A549 (cell line): ENCODE data around the gene MFAP3L.

Experiments
- CTCF ChIP-seq: fragments of >200 bp; sonication (Bioruptor Twin); formaldehyde crosslinking; IDR thresholded peaks from 3 replicates; pipeline ENCODE4 v1.5.1; 2016
- ESRRA ChIP-seq: fragments of 150-350 bp; IDR thresholded peaks from 2 replicates; pipeline ENCODE4 v1.6.1; 2014; ENCODE audit warnings: mild to moderate bottlenecking, low read length, borderline replicate concordance
- JUN ChIP-seq, 2 experiments: fragments of >200 bp; sonication (Bioruptor Twin); formaldehyde crosslinking; IDR thresholded peaks; 2 replicates in 1 of 2; 3 replicates in 1 of 2; pipeline ENCODE4 v1.6.1; 2016 to 2017
- PHF8 ChIP-seq: fragments of 200-600 bp; sonication (generic); IDR thresholded peaks from 2 replicates; pipeline ENCODE4 v1.6.1; 2016; ENCODE audit warnings: low read depth, mild to moderate bottlenecking, antibody characterized with exemption, moderate library complexity, borderline replicate concordance
- POLR2A ChIP-seq: IDR thresholded peaks from 2 replicates; pipeline ENCODE4 v1.6.1; 2012; ENCODE audit warnings: mild to moderate bottlenecking, low read length
- RAD21 ChIP-seq, 2 experiments: fragments of >200 bp in 1 of 2; sonication (Bioruptor Twin) in 1 of 2; formaldehyde crosslinking in 1 of 2; IDR thresholded peaks in 1 of 2; conservative IDR thresholded peaks in 1 of 2; 2 replicates in 1 of 2; 3 replicates in 1 of 2; pipeline ENCODE4 v1.6.1; 2012 to 2018; ENCODE audit warnings: inconsistent platforms in 1 of 2
- RCOR1 ChIP-seq: fragments of 150-350 bp; IDR thresholded peaks from 2 replicates; pipeline ENCODE4 v1.6.1; 2014; ENCODE audit warnings: antibody characterized with exemption, low read length, low read depth
- REST ChIP-seq: fragments of 200-600 bp; sonication (generic); IDR thresholded peaks from 2 replicates; pipeline ENCODE4 v1.6.1; 2016; ENCODE audit warnings: antibody characterized with exemption, mild to moderate bottlenecking, moderate library complexity

GRCh38 chr4:169941141-169941540 is 85.1 kb downstream of the MFAP3L start:
- TF ChIP-seq POLR2A = no peak
- no peak for TF ChIP-seq RAD21 (conservative IDR thresholded peaks at IDR 0.05 in 1 of 2, IDR thresholded peaks at IDR 0.05 in 1 of 2)
- TF ChIP-seq JUN (IDR thresholded peaks at IDR 0.05) = no peak
- no peak for TF ChIP-seq CTCF
- TF ChIP-seq REST = no peak
- no peak for TF ChIP-seq ESRRA
- TF ChIP-seq RCOR1 = no peak
- TF ChIP-seq PHF8 = no peak
